GM12864 (cell line): ENCODE measurements around the gene ZFAND3.

ENCODE experiments used
- DNase-seq: peaks from one replicate; pipeline ENCODE4 v3.0.0-alpha.2; 2011; ENCODE audit warnings: low read depth
- H3K4me3 ChIP-seq: 2 replicates; pipeline ENCODE4 v1.5.1; 2011; ENCODE audit warnings: mild to moderate bottlenecking, low read depth, low read length, control low read depth
- CTCF ChIP-seq: IDR thresholded peaks from 2 replicates; pipeline ENCODE4 v1.5.1; 2011; ENCODE audit warnings: low read depth, mild to moderate bottlenecking, moderate library complexity, low read length, control low read depth, inconsistent platforms; ENCODE audit errors: missing control alignments

ZFAND3 gene

GRCh38 chr6:37916675-37917074 is 97.1 kb downstream of the ZFAND3 start:
- TF ChIP-seq CTCF, result no peak
- DNase-seq, result no peak
- H3K4me3 ChIP-seq, result no peak overlapping the region

- no peak for TF ChIP-seq CTCF
- no peak for DNase-seq
Observed at GRCh38 chr6:37917566-37917965, 98.0 kb downstream of the ZFAND3 start.

GRCh38 chr6:37919417-37920157 is 100.1 kb downstream of the ZFAND3 start:
- no peak for DNase-seq
- TF ChIP-seq CTCF, result no peak
- H3K4me3 ChIP-seq, result no peak overlapping the region

More at GRCh38 chr6:37917566-37917965, 98.0 kb downstream of the ZFAND3 start:
- H3K4me3 ChIP-seq, result no peak overlapping the region

- TF ChIP-seq CTCF, result no peak
- H3K4me3 ChIP-seq, result no peak overlapping the region
- no peak for DNase-seq
Observed at GRCh38 chr6:37920667-37921066, 101.1 kb downstream of the ZFAND3 start.

- no peak for TF ChIP-seq CTCF
- no peak overlapping the region for H3K4me3 ChIP-seq
- no peak for DNase-seq
Observed at GRCh38 chr6:37922563-37922962, 103.0 kb downstream of the ZFAND3 start.

- DNase-seq, result no peak
- no peak for TF ChIP-seq CTCF
- H3K4me3 ChIP-seq, result no peak overlapping the region
Observed at GRCh38 chr6:37923514-37923913, 104.0 kb downstream of the ZFAND3 start.

GRCh38 chr6:37926661-37927060 is 107.1 kb downstream of the ZFAND3 start:
- no peak for DNase-seq
- TF ChIP-seq CTCF, result no peak
- H3K4me3 ChIP-seq, result no peak overlapping the region
